NCI-H128 (cell line): ENCODE data around the gene PDGFRA.
"Not testable (repeated sequence)": the region's sequence is repeated elsewhere in the genome, so short reads cannot be mapped to it uniquely, and the experiment has no call there.

Source experiments
- DNase-seq: peaks from one replicate; lab custom pipeline; 2025; ENCODE audit not compliant: unreplicated experiment; lab: John Stamatoyannopoulos, UW

The PDGFRA gene

GRCh38 chr4:54317690-54318089 is 88.6 kb downstream of the PDGFRA start:
- no peak for DNase-seq

DNA sequence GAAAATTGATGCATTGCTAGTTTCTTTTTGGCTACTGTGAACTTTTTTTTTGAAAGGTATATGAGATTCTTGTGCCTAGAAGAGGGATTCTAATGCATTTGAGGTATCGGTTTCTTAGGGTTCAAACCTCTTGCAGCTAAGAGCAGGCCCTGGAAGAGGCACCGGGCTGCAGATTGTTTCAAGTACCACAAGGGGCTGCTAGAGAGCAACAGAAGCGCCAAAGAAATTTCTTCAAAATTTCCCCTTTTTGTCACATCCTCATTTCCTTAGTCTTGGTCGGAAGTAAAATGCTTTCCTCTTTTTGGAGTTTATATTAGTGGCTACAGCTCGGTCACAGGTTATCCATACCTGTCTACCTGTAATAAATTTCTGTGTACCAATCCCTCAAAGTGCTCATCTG is 89.8 kb downstream of the PDGFRA start:
- DNase-seq, result no peak

GRCh38 chr4:54320826-54321685 is 92.0 kb downstream of the PDGFRA start:
- no peak for DNase-seq

GRCh38 chr4:54322818-54323417 is 93.8 kb downstream of the PDGFRA start:
- peak; percentile 39 for DNase-seq

- DNase-seq, result no peak
Observed at GRCh38 chr4:54330896-54331295, 101.8 kb downstream of the PDGFRA start.

GRCh38 chr4:54332542-54332941 is 103.4 kb downstream of the PDGFRA start:
- no peak for DNase-seq

GRCh38 chr4:54333657-54334056 is 104.6 kb downstream of the PDGFRA start:
- DNase-seq, result no peak

DNA sequence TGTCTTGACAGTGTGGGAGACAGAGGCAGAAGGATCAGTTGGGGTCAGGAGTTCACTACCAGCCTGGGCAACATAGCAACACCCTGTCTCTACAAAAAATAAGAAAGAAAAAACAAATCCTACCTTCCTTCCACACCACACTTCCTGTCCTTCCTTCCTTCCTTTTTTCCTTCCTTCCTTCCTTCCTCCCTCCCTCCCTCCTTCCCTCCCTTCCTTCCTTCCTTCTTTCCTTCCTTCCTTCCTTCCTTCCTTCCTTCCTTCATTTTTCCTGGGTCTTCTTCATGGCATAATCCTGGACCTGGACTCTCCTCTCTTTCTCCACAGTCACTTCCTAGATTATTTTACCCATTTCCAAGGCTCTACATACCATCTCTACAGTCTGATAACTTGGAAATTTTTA is 105.7 kb downstream of the PDGFRA start:
- not testable (repeated sequence) for DNase-seq

- DNase-seq, result no peak
Observed at GRCh38 chr4:54337009-54337408, 107.9 kb downstream of the PDGFRA start.

DNA sequence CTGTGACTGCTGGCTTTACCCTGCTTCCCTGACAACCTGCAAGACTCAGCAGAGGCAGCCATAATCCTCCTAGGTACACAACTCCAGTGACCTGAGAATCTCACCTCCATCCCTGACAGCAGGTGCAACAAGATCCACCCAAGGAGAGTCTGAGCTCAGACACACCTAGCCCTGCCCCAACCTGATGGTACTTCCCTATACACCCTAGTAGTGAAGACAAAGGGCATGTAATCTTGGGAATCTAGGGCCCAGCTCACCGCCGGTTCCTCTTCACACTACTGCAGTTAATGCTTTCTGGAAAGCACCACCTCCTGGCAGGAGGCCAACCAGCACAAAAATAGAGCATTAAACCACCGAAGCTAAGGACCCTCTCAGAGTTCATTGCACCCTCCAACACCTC is 113.0 kb downstream of the PDGFRA start:
- not testable (repeated sequence) for DNase-seq
